Kidney capillary endothelial cell (primary cell): ENCODE measurements around the gene HSPA6.
"Not testable (repeated sequence)": the region's sequence is repeated elsewhere in the genome, so short reads cannot be mapped to it uniquely, and the experiment has no call there.

Experiments used
- DNase-seq: peaks from one replicate; pipeline ENCODE4 v3.0.0-alpha.2; 2018; ENCODE audit warnings: low spot score

The HSPA6 gene

GRCh38 chr1:161532644-161533567 is 8.6 kb downstream of the HSPA6 start:
- not testable (repeated sequence) for DNase-seq

DNA sequence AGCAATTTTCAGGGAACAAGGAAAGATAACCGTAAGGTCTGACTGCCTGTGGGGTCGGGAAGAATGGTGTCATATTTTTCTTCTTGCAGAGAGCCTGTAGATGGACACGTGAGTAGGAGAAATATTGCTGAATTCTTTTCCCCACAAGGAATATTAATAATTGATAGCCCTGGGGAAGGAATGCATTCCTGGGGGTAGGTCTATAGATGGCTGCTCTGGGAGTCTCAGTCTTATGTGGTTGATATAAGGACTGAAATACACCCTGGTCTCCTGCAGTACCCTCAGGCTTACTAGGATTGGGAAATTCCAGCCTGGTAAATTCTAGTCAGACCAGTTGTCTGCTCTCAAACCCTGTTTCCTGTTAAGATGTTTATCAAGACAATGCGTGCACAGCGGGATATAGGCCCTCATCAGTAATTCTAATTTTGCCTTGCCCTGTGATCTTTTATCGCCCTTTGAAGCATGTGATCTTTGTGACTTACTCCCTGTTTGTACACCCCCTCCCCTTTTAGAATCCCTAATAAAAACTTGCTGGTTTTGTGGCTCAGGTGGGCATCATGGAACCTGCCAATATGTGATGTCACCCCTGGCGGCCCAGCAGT is 12.8 kb downstream of the HSPA6 start:
- not testable (repeated sequence) for DNase-seq

DNA sequence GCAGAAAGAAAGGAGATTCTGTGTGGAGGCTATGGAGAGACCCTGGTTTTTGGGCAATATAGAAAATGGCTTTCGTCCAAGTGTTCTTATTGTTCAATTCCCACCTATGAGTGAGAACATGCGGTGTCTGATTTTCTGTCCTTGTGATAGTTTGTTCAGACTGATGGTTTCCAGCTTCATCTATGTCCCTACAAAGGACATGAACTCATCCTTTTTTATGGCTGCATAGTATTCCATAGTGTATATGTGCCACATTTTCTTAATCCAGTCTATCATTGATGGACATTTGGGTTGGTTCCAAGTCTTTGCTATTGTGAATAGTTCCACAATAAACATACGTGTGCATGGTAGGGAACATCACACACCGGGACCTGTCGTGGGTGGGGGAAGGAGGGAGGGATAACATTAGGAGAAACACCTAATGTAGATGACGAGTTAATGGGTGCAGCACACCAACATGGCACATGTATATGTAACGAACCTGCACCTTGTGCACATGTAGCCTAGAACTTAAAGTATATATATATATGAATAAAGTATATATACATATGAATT is 14.7 kb downstream of the HSPA6 start:
- DNase-seq, result not testable (repeated sequence)

DNA sequence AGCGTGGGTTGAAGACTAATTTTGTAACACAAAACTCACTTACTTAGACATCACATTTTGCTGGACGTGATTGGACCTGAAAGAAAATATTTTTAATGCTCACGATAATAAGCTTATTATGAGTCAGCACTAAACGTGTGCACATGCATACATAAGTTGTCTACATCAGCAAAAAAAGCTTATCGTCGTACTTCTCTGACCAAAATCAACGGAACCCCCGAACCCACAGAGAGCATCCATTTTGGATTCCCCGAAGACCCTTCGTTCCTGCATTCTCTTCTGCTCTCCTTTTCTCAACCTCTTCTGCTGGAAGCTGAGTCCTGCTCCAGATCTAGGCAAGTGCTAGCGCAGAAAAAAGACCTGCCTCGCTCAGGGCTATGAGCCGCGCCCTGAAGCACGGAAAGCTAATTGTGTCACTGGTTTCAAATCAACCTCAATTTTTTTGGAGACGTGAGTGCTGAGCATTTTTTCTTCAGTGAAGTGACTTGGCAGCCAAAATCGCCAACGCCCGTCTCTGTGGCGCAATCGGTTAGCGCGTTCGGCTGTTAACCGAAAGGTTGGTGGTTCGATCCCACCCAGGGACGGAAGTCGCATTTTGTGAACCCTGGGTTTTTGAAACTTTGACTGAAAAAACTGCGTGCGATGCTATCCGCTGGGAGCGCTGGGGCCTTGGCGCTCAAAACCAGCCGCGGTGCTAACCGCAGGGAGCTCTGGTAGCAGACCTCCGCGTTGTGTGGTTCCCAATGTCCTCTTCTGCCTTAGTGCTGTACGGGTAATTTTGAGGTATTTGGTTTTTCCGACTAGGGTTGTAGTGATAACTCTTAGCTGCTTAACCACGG is 15.6 kb downstream of the HSPA6 start:
- peak; percentile 78 for DNase-seq

GRCh38 chr1:161540570-161540960 is 16.2 kb downstream of the HSPA6 start:
- DNase-seq, result not testable (repeated sequence)

DNA sequence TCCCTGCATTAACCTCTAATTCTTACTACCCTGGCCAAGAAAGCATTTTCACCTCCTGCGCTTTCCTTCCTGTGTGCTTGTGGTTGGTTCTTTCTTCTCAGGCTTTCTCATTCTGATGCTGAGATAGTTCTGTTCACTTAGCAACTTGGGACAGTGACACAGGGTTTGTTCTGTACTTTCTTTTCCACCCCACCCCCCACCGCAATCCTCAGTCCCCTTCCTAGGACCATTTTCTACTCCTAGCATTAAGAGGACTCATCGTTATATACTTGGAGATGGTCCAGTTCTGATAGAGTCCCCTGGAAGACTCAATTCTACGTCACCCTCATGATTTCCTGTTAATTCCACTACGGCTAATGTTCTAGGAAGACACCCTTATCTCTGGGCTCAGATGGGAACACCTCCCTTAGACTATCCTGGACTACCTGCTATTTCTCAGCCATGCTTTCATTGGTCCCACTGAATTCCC is 17.8 kb downstream of the HSPA6 start:
- not testable (repeated sequence) for DNase-seq

DNA sequence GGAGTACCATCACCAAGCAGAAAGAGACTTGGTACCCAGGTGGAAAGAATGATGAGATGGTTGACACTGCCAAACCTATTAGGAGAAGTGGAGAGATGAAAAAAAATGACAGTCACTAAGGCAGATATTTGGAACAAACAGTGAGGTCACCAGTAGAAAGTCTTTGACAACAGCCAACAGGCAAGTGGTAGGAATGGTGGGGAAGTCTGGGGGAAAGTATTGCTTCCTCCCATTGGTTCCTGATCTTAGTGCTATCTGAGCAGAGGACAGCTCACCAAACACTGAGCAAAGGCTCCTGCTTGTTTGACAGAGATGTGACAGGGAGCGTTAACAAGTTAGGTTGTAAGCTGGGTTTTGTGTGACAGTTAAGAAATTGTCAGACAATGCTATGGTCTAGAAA is 18.8 kb downstream of the HSPA6 start:
- DNase-seq, result not testable (repeated sequence)

- not testable (repeated sequence) for DNase-seq
Measured at GRCh38 chr1:161545005-161545731, 20.8 kb downstream of the HSPA6 start.

DNA sequence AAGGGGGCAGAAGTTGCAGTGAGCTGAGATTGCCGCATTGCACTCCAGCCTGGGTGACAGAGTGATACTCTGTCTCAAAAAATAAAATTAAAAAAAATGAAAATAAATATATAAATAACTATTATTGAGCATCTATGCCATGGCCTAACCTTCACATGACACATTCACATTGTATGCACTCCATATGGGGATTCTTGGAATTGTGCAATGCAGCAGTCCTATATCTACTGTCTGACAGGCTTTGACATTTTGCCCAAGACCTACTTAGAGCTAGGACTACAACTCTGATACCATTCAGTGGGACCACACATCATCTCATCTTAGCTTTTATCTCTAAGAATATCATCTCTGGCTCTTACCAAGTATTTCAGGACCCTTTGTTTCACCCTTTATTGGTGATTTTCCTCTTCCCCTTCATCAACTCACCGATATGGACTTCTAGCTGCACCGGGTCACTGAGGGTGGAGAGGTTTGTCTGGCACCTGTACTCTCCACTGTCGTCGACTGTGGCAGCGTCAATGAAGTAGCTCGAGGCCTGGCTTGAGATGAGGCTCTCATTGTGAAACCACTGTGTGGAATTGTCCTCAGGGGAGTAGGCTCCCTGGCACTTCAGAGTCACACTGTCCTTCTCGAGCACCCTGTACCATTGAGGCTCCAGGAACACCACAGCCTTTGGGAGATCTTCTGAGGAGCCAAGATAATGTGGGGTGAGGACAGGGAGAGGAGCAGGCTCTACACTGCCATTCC is 23.8 kb downstream of the HSPA6 start:
- DNase-seq, result not testable (repeated sequence)

DNA sequence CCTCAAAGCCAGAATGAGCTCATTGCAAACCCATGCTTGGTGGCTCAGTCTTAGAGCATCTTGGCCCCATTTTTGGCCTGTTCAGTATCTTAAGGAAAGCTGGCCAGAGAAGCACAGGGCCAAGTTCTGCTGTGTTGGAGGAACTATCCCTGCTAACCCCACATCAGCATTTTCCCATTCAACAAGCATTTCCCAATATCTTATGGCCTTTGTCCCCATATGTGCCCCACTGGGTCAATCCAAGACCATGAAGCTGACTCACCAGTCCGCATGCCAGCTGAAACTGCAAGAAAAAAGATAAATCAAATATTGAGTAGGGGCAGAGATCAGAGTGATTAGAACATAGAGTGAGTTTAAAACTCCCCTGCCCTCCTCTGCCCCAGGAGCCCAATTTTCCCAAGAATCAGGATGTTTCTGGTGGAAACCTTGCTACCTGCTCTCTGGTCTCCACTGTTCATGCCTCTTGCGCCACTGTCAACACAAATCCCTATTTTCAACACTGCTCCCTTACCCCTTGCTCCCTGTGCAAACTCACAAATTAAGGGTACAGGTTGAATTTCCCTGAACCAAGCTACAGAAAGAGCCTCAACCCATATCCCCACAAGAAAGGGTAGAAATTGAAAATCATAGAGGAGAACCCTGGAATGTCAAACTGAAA is 24.5 kb downstream of the HSPA6 start:
- DNase-seq, result not testable (repeated sequence)

DNA sequence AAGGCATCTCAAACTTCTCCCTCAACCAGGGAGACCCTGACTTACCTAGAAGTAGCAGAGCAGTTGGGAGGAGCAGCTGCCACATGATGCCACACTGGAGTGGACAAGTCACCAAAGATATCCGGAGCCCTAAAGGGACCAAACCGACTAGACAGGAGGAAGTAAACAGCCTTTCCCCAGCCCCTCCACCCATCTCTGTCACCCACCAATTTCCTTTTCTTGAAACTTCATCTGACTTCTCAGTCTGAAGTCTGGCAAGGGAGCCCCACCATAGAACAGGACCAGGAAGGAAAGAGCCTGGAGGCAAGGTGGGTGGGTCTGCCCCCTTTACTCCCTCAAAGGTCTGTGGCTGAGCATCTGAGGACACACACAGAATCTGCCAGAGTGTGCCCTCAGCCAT is 25.3 kb downstream of the HSPA6 start, which contains the start of gene FCGR3A:
FCGR3A (minus strand) TSS at position 167 of the 400 bp plus-strand sequence; CDS start at position 85, 82 bp downstream.
- DNase-seq, result no peak

DNA sequence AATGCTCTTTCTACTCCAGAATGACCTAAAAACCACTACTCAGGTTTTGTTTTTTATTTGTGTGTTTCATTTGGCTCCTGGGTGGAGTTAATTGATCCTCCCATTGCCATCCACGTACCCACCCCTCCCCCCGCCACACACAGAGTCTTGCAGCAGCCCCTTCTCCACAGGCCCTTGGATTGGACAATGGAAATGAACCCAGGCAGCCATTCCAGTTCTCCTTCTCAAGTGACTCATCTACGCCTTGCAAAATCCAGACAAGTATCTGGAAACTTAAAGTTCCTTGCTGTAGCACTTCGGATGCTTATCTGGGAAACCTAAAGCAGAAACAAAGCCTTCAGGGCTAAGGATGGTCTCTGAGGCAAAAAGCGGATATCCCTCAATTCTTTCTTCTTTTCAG is 26.6 kb downstream of the HSPA6 start:
- not testable (repeated sequence) for DNase-seq

GRCh38 chr1:161553631-161554030 is 29.3 kb downstream of the HSPA6 start:
- not testable (repeated sequence) for DNase-seq

DNA sequence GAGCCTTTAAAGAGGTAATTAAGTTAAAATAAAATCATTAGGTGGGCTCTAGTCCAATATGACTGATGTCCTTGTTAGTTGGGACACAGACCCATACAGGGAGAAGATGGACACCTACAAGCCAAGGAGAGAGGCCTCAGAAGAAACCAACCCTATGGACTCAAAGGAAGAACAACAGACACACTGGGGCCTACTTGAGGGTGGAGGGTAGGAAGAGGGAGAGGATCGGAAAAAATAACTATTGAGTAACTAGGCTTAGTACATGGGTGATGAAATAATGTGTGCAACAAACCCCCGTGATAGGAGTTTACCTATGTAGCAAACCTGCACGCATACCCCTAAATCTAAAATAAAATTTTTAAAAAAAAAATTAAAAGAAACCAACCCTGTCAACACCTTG is 30.0 kb downstream of the HSPA6 start:
- DNase-seq, result not testable (repeated sequence)

DNA sequence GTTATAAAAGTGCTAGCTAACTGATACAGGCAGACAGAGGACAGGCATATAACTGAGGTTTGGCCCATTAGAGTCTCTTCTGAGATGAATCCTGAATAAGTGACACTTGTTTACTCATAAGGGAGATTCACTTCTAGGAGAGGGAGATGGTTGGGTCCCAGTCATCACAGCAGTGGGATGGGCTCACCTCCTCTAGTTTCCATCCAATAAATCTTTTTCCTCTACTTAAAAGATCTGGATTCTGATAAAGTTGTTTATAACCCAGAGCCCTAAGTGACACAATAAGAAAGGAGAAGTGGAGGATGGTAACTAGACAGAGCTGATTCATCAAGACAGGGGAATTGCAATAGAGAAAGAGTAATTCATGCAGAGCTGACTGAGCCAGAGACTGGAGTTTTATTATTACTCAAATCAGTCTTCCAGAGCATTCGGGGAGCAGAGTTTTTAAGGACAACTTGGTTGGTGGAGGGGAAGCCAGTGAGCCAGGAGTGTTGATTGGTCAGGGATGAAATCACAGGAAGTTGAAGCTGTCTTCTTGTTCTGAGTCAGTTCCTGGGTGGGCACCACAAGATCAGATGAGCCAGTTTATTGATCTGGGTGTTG is 30.6 kb downstream of the HSPA6 start:
- not testable (repeated sequence) for DNase-seq

DNA sequence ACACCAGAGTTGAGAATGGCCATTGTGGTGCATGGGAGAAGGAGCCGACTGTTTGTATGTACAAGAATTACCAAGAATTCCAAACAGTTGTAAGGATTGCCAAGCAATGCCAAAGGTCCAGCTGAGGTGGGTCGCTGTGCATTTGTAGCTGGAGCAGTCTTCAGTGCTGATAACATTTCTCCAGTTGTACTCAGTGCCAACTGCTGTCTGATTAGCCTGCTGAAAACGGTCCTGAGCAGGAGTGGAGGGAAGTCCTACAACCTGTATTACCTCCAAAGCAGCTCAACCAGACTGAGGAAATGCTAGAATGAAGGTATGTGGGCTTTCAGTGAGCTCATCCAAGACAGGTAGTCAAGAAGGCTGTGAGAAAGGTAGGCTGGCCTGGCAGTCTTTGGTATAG is 31.8 kb downstream of the HSPA6 start:
- DNase-seq, result not testable (repeated sequence)

DNA sequence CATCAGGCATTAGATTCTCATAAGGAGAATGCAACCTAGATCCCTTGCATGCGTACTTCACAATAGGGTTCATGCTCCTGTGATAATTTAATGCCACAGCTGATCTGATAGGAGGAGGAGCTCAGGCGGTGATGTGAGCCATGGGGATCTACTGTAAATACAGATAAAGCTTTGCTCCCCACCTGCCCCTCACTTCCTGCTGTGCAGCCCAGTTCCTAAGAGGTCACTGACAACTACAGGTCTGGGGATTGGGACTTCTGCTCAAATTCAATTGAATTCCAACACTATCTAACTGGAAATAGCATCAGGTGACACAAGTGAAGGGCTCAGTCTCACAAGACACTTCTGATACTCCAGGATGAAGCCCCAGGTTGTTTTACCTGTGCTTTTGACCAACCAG is 32.6 kb downstream of the HSPA6 start:
- not testable (repeated sequence) for DNase-seq

DNA sequence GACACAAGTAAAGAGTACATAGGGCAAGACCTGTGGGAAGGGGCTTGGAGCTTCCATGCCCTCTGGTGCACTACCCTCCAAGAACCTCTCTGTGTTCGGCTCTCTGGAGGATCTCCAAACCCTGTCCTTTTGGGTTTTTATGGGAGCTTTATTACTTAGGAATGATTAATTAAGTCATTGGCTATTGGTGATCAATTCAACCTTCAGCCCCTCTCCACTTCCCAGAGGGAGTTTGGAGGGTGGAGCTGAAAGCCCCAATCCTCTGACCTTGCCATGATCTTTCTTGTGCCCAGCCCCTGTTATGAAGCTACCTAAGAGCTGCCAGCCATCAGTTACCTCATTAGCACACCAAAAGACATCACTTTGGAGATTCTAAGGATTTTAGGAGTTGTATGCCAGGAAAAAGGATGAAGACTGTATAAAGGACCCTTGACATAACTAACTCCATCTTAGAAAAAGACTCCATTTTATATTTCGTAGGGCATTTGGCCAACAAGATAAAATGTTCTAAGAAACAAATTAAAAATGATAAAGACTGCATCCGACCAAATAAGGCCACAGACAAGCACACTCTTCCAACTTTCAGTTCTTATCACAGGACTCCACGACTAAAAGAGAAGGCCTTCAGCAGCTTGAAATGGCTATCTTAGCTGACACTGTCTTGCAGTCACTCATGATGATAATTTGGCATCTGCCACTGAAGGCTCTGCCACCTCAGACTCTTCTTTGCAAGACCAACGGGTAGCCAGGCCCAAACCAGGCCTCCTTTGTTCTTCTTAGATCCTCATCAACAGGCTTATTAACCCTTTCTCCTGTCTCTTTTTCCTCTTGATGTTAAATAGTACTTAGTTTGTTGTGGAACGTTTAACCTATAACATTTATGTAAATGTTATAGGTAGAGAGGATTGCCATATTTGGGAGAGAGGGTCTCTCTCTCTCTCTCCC is 33.4 kb downstream of the HSPA6 start:
- DNase-seq, result not testable (repeated sequence)
